ENCODE measurements around the gene ACOX2. TPM values are rescaled to one million over a fixed set of nuclear protein-coding genes. Genes with fewer than 3 reads are reported as not detected.

Gene ACOX2
- total RNA-seq, 4 donors from 2014 or later: 2.6 to 6.6 (median 4.5) TPM

DNA sequence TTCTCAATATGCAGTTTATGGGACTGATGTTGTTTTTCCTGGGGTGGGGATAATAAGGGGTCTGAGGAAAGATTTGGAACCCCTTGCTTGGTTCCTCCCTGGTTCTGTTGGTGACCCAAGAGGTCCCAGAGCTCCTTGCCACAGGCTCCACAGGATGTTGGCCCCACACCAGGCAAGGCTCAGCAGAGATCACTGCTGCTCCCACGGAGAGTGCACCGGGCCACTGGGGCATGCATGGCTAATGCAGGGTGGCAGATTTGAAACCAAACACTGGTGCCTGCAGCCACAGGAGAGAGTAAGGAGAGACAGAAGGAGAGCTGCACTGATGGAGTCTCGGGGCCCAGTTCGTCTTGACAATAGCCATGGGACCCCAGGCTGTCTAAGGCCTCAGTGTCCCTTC, 37.7 kb upstream of the ACOX2 start:
- TF ChIP-seq, protein P1, sequence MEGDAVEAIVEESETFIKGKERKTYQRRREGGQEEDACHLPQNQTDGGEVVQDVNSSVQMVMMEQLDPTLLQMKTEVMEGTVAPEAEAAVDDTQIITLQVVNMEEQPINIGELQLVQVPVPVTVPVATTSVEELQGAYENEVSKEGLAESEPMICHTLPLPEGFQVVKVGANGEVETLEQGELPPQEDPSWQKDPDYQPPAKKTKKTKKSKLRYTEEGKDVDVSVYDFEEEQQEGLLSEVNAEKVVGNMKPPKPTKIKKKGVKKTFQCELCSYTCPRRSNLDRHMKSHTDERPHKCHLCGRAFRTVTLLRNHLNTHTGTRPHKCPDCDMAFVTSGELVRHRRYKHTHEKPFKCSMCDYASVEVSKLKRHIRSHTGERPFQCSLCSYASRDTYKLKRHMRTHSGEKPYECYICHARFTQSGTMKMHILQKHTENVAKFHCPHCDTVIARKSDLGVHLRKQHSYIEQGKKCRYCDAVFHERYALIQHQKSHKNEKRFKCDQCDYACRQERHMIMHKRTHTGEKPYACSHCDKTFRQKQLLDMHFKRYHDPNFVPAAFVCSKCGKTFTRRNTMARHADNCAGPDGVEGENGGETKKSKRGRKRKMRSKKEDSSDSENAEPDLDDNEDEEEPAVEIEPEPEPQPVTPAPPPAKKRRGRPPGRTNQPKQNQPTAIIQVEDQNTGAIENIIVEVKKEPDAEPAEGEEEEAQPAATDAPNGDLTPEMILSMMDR (IDR thresholded peaks at IDR 0.05): no peak
- no peak for TF ChIP-seq POLR2A (IDR thresholded peaks at IDR 0.05)
- intact Hi-C loops (cut with DNase I; ENCODE audit: low total_unique reads): no loop called here
- 70 to 91% methylated on average over 4 of the region's 4 CpGs for WGBS, 2 donors
- no peak for DNase-seq (ENCODE audit: low spot score in 2 of 2)
- H3K4me3 ChIP-seq (ENCODE audit: low read depth, poor library complexity, severe bottlenecking): no peak overlapping the region

DNA sequence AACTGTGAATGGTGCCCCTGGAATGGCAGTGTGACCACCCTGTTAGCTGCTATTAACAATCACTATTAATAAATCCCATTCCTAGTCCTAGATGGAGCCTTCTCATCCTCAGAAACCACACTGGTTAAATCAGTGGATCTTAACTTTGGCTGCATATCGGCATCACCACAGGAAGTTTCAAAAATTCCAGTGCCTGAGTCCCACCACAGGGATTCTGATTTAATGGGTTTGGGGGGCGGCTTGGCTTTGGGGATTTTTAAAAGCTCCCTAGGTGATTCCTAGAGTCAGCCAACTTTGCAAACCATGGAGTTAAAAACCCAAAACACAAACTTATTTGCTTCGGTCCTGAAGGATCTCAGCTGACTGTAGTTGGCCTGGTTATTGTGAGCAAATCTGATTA, 37.1 kb upstream of the ACOX2 start:
- no peak for TF ChIP-seq POLR2A (IDR thresholded peaks at IDR 0.05)
- TF ChIP-seq, protein P1 (IDR thresholded peaks at IDR 0.05): no peak

DNA sequence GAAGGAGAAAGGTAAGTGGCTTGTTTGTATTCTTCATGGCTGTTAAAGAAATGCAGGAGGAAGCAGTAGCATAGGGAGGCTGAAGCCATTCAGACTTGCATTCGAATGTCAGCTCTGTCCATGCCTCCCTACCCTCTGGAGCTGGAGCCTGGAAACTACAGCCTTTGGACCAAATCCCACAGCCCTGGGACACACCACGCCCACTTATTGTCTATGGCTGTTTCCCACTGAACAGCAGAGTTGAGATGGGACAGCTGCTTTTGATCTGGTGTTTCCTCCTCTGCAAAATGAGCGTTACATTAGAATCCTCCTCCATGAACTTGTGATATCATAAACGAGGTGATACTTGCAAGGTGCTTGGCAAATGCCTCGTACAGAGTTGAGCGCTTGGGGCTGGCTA, 36.6 kb upstream of the ACOX2 start:
- TF ChIP-seq POLR2A (IDR thresholded peaks at IDR 0.05): no peak
- TF ChIP-seq, protein P1 (IDR thresholded peaks at IDR 0.05): no peak
- no peak for DNase-seq (ENCODE audit: low spot score in 2 of 2)
- 31 to 38% methylated on average over 6 of the region's 6 CpGs for WGBS, 2 donors
- intact Hi-C loops (cut with DNase I; ENCODE audit: low total_unique reads): no loop called here
- no peak overlapping the region for H3K4me3 ChIP-seq (ENCODE audit: low read depth, poor library complexity, severe bottlenecking)

More for the DNA sequence above, 37.1 kb upstream of the ACOX2 start:
- no peak overlapping the region for H3K4me3 ChIP-seq (ENCODE audit: low read depth, poor library complexity, severe bottlenecking)
- intact Hi-C loops (cut with DNase I; ENCODE audit: low total_unique reads): no loop called here
- WGBS, 2 donors: 63 to 72% methylated on average over 3 of the region's 3 CpGs
- no peak for DNase-seq (ENCODE audit: low spot score in 2 of 2)

DNA sequence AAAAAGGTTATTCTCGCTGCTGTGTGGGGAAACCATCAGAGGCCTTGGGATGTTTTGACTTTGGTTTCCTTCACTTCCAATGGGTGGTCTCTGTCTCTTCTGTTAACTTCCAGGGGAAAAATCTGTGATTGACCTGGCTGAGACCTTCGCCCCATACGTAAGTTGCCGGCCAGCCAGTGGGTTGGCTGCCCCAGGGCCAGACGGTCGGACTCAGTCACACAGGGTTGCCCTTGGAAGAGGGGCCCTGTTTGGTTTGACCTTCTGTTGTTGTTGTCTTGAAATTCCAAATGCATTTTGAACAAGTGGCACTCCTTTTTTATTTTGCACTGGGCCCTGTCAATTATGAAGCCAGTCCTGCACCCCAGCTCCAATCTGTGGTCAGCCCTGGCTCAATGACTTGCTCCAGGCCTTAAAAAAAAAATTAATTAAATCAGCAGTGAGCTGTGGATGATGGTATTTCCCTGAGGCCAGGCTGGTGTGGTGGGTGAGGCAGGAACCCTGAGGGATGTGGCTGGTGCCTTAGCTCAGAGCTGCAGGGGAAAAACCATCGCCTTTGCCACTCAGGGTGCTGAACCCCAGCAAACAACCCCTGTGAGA, 35.7 kb upstream of the ACOX2 start:
- DNase-seq (ENCODE audit: low spot score in 2 of 2): no peak
- 93 to 94% methylated on average over 7 of the region's 7 CpGs for WGBS, 2 donors
- H3K4me3 ChIP-seq (ENCODE audit: low read depth, poor library complexity, severe bottlenecking): no peak overlapping the region
- TF ChIP-seq POLR2A (IDR thresholded peaks at IDR 0.05): no peak
- TF ChIP-seq, protein P1 (IDR thresholded peaks at IDR 0.05): no peak
- intact Hi-C loops (cut with DNase I; ENCODE audit: low total_unique reads): no loop called here

DNA sequence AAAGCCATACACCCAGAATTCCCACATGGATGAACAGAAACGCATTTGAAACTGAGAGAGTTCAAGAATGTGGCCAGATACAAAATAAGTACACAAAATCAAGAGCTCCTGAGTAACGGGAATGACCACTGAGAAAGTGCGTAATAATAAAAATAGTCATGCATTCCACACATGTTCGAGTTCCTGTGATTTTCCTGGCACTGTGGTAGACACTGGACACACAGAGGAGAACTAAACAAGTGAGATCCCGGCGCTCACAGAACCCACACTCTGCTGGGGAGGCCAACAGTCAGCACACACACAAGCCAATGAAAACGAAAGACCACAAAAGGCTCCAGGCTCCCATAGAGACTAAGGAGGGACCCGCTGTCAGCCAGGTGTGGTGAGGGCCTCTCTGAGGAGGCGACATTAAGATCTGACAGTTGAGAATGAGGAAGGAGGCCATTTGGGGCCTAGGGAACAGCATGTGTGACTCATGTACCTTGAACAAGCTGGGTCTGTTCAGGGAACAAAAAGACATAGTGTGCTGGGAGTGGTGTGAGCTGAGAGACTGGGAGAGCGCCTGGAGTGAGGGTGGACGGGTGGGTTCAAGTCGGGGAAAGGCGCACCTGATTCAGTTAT, 35.1 kb upstream of the ACOX2 start:
- H3K4me3 ChIP-seq (ENCODE audit: low read depth, poor library complexity, severe bottlenecking): no peak overlapping the region
- WGBS, 2 donors: 84 to 89% methylated on average over 13 of the region's 13 CpGs
- no peak for TF ChIP-seq POLR2A (IDR thresholded peaks at IDR 0.05)
- TF ChIP-seq, protein P1 (IDR thresholded peaks at IDR 0.05): no peak
- intact Hi-C loops (cut with DNase I; ENCODE audit: low total_unique reads): no loop called here
- DNase-seq (ENCODE audit: low spot score in 2 of 2): no peak

All from lower leg skin (tissue), 4 donors.